NCI-H2196 (cell line): ENCODE results near the gene NUDT2.

Experiments used
- DNase-seq: peaks from one replicate; lab custom pipeline; 2025; ENCODE audit not compliant: unreplicated experiment; lab: John Stamatoyannopoulos, UW

The NUDT2 gene

GRCh38 chr9:34370335-34370969 is 41.1 kb downstream of the NUDT2 start:
- no peak for DNase-seq

- DNase-seq = no peak
Observed at GRCh38 chr9:34370970-34371880, 41.9 kb downstream of the NUDT2 start.

GRCh38 chr9:34371886-34372466 is 42.6 kb downstream of the NUDT2 start:
- no peak for DNase-seq

GRCh38 chr9:34372467-34373011 is 43.2 kb downstream of the NUDT2 start:
- DNase-seq = no peak

GRCh38 chr9:34373749-34374148 is 44.4 kb downstream of the NUDT2 start:
- no peak for DNase-seq

GRCh38 chr9:34374339-34374738 is 45.0 kb downstream of the NUDT2 start:
- DNase-seq = no peak

GRCh38 chr9:34374905-34375552 is 45.7 kb downstream of the NUDT2 start:
- peak; percentile 28 for DNase-seq

GRCh38 chr9:34375901-34376595 is 46.7 kb downstream of the NUDT2 start:
- peak; percentile 63 for DNase-seq

- peak; percentile 97 for DNase-seq
Observed at GRCh38 chr9:34376596-34377403, 47.4 kb downstream of the NUDT2 start, which contains the start of gene MYORG. Gene MYORG (minus strand): TSS chr9:34376898. CDS start chr9:34372943, 3,955 bp downstream.

- DNase-seq = no peak
Observed at GRCh38 chr9:34377404-34377746, 48.0 kb downstream of the NUDT2 start.

- DNase-seq = no peak
Observed at GRCh38 chr9:34378376-34379060, 49.1 kb downstream of the NUDT2 start.

GRCh38 chr9:34379334-34380033 is 50.1 kb downstream of the NUDT2 start:
- DNase-seq = peak; percentile 61

- no peak for DNase-seq
Observed at GRCh38 chr9:34380034-34380510, 50.7 kb downstream of the NUDT2 start.

- DNase-seq = peak; percentile 47
Observed at GRCh38 chr9:34380511-34381315, 51.3 kb downstream of the NUDT2 start.

- no peak for DNase-seq
Observed at GRCh38 chr9:34381323-34381722, 52.0 kb downstream of the NUDT2 start.

- DNase-seq = no peak
Observed at GRCh38 chr9:34382054-34382453, 52.7 kb downstream of the NUDT2 start.

- no peak for DNase-seq
Observed at GRCh38 chr9:34382879-34383278, 53.5 kb downstream of the NUDT2 start.

GRCh38 chr9:34383904-34384303 is 54.5 kb downstream of the NUDT2 start:
- DNase-seq = no peak
